ENCODE results near the gene PACSIN2.

The PACSIN2 gene

DNA sequence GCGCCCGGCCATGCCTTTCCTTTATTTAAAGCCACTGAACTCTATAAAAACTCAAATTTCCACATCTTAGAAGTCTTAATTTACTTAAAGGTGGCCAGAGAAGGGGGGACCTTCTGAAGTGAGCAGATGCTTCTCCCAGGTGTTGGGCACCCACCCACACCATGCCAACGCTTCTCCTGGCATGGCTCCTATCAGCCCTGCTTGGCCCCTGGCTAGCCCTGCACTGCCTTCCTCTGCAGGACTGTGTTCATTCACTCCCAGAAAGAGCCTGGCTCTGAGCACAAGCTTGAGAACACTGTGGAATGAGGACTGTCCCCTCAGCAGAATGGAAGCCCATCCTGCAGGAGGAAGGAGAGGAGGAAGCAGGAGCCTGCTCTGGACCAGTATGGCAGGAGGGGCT lies 123.3 kb downstream of the PACSIN2 start:
- DNase-seq: no peak
- no peaks in the 10 kb centered on the region for H3K9me3 ChIP-seq (ENCODE audit: severe bottlenecking)
- H3K27me3 ChIP-seq (ENCODE audit: insufficient read depth, low read depth, severe bottlenecking): no peaks in the 10 kb centered on the region
- H3K27ac ChIP-seq: no peak overlapping the region
- H3K4me3 ChIP-seq (ENCODE audit: low read depth, low read length): no peak overlapping the region
- TF ChIP-seq, protein P1, sequence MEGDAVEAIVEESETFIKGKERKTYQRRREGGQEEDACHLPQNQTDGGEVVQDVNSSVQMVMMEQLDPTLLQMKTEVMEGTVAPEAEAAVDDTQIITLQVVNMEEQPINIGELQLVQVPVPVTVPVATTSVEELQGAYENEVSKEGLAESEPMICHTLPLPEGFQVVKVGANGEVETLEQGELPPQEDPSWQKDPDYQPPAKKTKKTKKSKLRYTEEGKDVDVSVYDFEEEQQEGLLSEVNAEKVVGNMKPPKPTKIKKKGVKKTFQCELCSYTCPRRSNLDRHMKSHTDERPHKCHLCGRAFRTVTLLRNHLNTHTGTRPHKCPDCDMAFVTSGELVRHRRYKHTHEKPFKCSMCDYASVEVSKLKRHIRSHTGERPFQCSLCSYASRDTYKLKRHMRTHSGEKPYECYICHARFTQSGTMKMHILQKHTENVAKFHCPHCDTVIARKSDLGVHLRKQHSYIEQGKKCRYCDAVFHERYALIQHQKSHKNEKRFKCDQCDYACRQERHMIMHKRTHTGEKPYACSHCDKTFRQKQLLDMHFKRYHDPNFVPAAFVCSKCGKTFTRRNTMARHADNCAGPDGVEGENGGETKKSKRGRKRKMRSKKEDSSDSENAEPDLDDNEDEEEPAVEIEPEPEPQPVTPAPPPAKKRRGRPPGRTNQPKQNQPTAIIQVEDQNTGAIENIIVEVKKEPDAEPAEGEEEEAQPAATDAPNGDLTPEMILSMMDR (IDR thresholded peaks at IDR 0.05; ENCODE audit: low read depth, low read length): no peak
- H3K36me3 ChIP-seq: peaks cover 26% of the 10 kb centered on the region

DNA sequence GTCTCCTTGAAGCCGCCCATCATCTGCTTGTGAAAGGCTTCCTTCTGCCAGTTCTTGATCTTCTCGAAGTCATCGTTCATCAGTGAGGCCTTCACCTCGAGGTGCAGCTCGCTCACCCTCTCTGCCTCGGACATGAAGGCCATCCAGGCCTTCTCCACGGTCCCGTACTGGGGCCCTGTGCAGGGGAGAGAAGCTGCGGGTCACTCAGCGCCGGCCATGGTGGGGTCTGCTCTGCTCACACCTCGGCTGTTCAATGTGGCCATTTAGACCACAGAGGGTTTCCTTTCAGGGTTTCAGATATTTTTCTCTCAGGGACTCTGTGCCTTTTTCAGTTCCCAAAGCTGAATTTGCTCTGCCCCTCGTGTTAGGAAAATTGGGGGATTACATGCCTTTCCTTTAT lies 123.9 kb downstream of the PACSIN2 start:
- Histone ChIP-seq H3K36me3 (peaks cover 26% of the 10 kb centered on the region), H3K4me3 (ENCODE audit: low read depth, low read length) (no peak overlapping the region)

DNA sequence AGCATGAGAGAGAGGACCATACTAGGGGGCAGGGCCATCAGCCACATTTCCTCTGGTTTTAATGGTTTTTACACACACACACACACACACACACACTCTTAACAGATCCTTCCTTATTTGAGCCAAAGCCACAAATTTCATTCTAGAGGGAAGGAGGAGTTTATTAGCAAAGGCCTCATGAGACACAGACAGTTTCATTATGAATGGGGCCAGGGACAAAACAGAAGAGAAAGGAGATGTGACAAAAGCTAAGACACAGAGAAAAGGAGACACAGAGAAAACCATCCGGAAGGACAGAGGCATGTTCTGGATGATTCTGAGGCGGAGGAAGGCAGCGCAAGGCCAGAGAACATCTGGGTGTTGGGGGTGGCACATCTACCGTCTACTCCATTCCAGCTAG lies 125.6 kb downstream of the PACSIN2 start:
- H3K4me3 ChIP-seq (ENCODE audit: low read depth, low read length): no peak overlapping the region
- H3K27me3 ChIP-seq (ENCODE audit: insufficient read depth, low read depth, severe bottlenecking): no peaks in the 10 kb centered on the region
- H3K9me3 ChIP-seq (ENCODE audit: severe bottlenecking): no peaks in the 10 kb centered on the region
- DNase-seq: no peak
- TF ChIP-seq, protein P1 (IDR thresholded peaks at IDR 0.05; ENCODE audit: low read depth, low read length): no peak
- H3K36me3 ChIP-seq: peaks cover 33% of the 10 kb centered on the region
- H3K27ac ChIP-seq: no peak overlapping the region

More for the DNA sequence above, 123.9 kb downstream of the PACSIN2 start:
- no peak for DNase-seq
- H3K27ac ChIP-seq: no peak overlapping the region
- no peaks in the 10 kb centered on the region for H3K27me3 ChIP-seq (ENCODE audit: insufficient read depth, low read depth, severe bottlenecking)
- H3K9me3 ChIP-seq (ENCODE audit: severe bottlenecking): no peaks in the 10 kb centered on the region
- TF ChIP-seq, protein P1 (IDR thresholded peaks at IDR 0.05; ENCODE audit: low read depth, low read length): no peak

DNA sequence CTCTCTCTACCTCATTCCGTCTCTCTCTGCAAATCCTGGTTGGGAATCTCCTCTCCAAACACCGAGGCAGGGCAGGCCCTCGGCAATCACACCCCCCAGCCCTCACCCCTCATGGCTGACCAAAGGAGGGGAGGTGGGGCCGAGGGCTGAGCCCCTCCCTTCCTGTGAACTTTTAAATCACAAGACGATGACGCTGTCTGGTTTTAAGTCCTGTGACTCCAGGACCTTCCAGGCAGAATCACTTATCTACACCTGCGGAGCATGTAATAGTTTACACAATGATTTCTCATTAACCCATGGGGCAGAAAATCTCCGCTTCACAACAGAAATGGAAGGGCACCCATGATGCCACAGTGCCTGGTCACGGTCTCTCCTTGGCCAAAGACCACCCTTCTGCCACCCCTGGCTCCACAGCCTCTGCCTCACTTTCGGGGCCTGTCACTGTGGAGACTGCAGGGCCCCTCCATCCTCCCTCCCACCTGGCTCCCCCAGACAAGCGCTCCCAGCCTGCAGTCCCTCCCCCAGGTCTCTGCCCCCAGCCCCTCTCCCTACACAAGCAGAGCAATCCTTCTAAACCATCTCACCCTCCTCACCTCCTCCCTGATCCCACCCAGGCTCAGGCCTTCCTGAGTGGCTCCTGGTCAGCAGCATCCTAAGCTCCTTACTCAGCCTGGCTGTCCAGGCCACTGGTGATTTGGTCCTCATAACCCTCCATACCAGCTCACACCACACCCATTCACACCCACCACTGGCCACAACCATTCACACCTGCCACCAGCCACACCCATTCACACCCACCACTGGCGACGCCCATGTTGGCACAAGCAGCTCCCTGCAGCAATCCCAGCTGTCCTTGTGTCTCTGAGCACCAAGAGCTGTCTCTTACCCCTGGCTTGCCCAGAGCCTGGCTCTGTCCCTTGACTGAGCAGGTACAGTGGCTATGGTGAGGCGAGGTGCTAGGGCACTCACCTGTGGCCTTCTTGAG lies 127.1 kb downstream of the PACSIN2 start:
- TF ChIP-seq, protein P1 (IDR thresholded peaks at IDR 0.05; ENCODE audit: low read depth, low read length): no peak
- peaks cover 48% of the 10 kb centered on the region for H3K36me3 ChIP-seq
- no peak overlapping the region for H3K27ac ChIP-seq
- H3K4me3 ChIP-seq (ENCODE audit: low read depth, low read length): no peak overlapping the region
- H3K27me3 ChIP-seq (ENCODE audit: insufficient read depth, low read depth, severe bottlenecking): no peaks in the 10 kb centered on the region
- H3K9me3 ChIP-seq (ENCODE audit: severe bottlenecking): no peaks in the 10 kb centered on the region
- DNase-seq: no peak

DNA sequence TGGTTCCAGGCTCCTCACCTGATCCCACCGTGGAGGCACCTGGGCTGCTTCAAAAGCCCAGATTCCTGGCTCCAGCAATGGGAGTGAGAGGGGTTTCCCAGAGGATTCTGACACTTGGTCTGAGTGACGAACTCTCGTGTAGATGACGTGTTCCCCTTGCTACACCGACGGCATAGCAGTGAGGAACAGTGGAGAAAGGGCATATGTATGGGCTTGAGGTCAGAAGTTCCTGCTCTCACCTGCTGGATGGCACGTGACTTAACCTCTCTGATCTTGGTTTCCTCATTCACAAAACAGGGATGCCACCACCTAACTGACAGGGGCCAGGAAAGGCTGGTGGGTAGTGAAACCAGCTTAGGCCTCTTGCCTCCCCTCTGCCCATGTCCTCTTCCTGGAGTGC lies 127.8 kb downstream of the PACSIN2 start:
- no peak overlapping the region for H3K4me3 ChIP-seq (ENCODE audit: low read depth, low read length)
- H3K27ac ChIP-seq: no peak overlapping the region
- DNase-seq: no peak
- no peaks in the 10 kb centered on the region for H3K27me3 ChIP-seq (ENCODE audit: insufficient read depth, low read depth, severe bottlenecking)
- H3K36me3 ChIP-seq: peaks cover 53% of the 10 kb centered on the region
- TF ChIP-seq, protein P1 (IDR thresholded peaks at IDR 0.05; ENCODE audit: low read depth, low read length): no peak
- H3K9me3 ChIP-seq (ENCODE audit: severe bottlenecking): no peaks in the 10 kb centered on the region
